Neutrophil (primary cell): Measurements from ENCODE around the gene DNAJC16.
"Not testable (repeated sequence)": the region's sequence is repeated elsewhere in the genome, so short reads cannot be mapped to it uniquely, and the experiment has no call there.

Experiments
- H3K27ac ChIP-seq: fragments of 200-600 bp; sonication (generic); 2 replicates; pipeline ENCODE4 v1.5.1; 2016; ENCODE audit warnings: mild to moderate bottlenecking, moderate library complexity
- H3K27me3 ChIP-seq: fragments of 200-600 bp; sonication (generic); 2 replicates; pipeline ENCODE4 v1.6.0; 2016; ENCODE audit warnings: mild to moderate bottlenecking
- H3K36me3 ChIP-seq: fragments of 200-600 bp; sonication (generic); 2 replicates; pipeline ENCODE4 v1.5.1; 2017
- H3K4me1 ChIP-seq, 2 experiments: fragments of 200-600 bp in 1 of 2; sonication (generic) in 1 of 2; 1 replicate in 1 of 2; 2 replicates in 1 of 2; pipeline versions ENCODE4 v1.5.1 to v1.6.1; 2013 to 2016; ENCODE audit warnings: low read depth in 1 of 2, low read length in 1 of 2, mild to moderate bottlenecking in 1 of 2, moderate library complexity in 1 of 2; ENCODE audit not compliant: control insufficient read depth in 1 of 2, insufficient read depth in 1 of 2
- H3K4me3 ChIP-seq, 2 experiments: fragments of 200-600 bp in 1 of 2; sonication (generic) in 1 of 2; 1 replicate in 1 of 2; 2 replicates in 1 of 2; pipeline ENCODE4 v1.5.1; 2013 to 2016; ENCODE audit warnings: low read depth in 1 of 2, low read length in 1 of 2, mild to moderate bottlenecking in 1 of 2, moderate library complexity in 1 of 2
- H3K9me3 ChIP-seq: fragments of 200-600 bp; sonication (generic); 2 replicates; pipeline ENCODE4 v1.5.1; 2016
- CTCF ChIP-seq: fragments of 200-600 bp; sonication (generic); IDR thresholded peaks from 2 replicates; pipeline ENCODE4 v1.5.1; 2016; ENCODE audit warnings: antibody characterized with exemption

Gene DNAJC16

GRCh38 chr1:15513192-15513591, 13.5 kb upstream of the DNAJC16 start:
- no peaks in the 10 kb centered on the region for H3K9me3 ChIP-seq
- peaks cover 35% of the 10 kb centered on the region for H3K36me3 ChIP-seq
- no peak overlapping the region for H3K4me3 ChIP-seq
- no peak overlapping the region for H3K27ac ChIP-seq
- no peak for TF ChIP-seq CTCF
- H3K4me1 ChIP-seq: peaks cover 13 to 14% of the 10 kb centered on the region in 2 experiments
- no peaks in the 10 kb centered on the region for H3K27me3 ChIP-seq

- Histone ChIP-seq H3K36me3 (peaks cover 35% of the 10 kb centered on the region), H3K27me3 (no peaks in the 10 kb centered on the region), H3K4me3 (no peak overlapping the region), H3K27ac (no peak overlapping the region), H3K4me1 (peaks cover 13 to 14% of the 10 kb centered on the region in 2 experiments), H3K9me3 (no peaks in the 10 kb centered on the region)
- TF ChIP-seq CTCF: no peak
Observed at GRCh38 chr1:15513919-15514318, 12.7 kb upstream of the DNAJC16 start.

- H3K4me3 ChIP-seq, H3K9me3 ChIP-seq, H3K27me3 ChIP-seq: not testable (repeated sequence)
- Histone ChIP-seq H3K4me1 (peaks cover 13 to 14% of the 10 kb centered on the region in 2 experiments), H3K36me3 (peaks cover 35% of the 10 kb centered on the region), H3K27ac (peak overlapping the region; percentile 79)
Observed at GRCh38 chr1:15514557-15514956, 12.1 kb upstream of the DNAJC16 start.

- Histone ChIP-seq H3K36me3 (peaks cover 35% of the 10 kb centered on the region), H3K4me3 (no peak overlapping the region), H3K27ac (peak overlapping the region; percentile 79)
Observed at GRCh38 chr1:15515022-15515663, 11.5 kb upstream of the DNAJC16 start.

GRCh38 chr1:15519625-15520024, 7.0 kb upstream of the DNAJC16 start:
- H3K27ac ChIP-seq: no peak overlapping the region
- H3K36me3 ChIP-seq: peaks cover 18% of the 10 kb centered on the region
- peaks cover 23% of the 10 kb centered on the region in 2 experiments for H3K4me1 ChIP-seq
- no peak for TF ChIP-seq CTCF
- H3K4me3 ChIP-seq: no peak overlapping the region
- H3K27me3 ChIP-seq: no peaks in the 10 kb centered on the region
- no peaks in the 10 kb centered on the region for H3K9me3 ChIP-seq

More at GRCh38 chr1:15515022-15515663, 11.5 kb upstream of the DNAJC16 start:
- Histone ChIP-seq H3K9me3 (no peaks in the 10 kb centered on the region), H3K4me1 (peaks cover 13 to 14% of the 10 kb centered on the region in 2 experiments), H3K27me3 (no peaks in the 10 kb centered on the region)
- TF ChIP-seq CTCF: no peak

- H3K4me3 ChIP-seq, H3K9me3 ChIP-seq, H3K27ac ChIP-seq, H3K27me3 ChIP-seq: not testable (repeated sequence)
- H3K36me3 ChIP-seq: peaks cover 18% of the 10 kb centered on the region
- H3K4me1 ChIP-seq: peaks cover 24 to 27% of the 10 kb centered on the region in 2 experiments
Observed at GRCh38 chr1:15521206-15521906, 5.3 kb upstream of the DNAJC16 start.
